Keratinocyte (primary cell): ENCODE data around the gene PRKAG2. TPM values are rescaled to one million over a fixed set of nuclear protein-coding genes. Genes with fewer than 3 reads are reported as not detected.

Source experiments
- DNase-seq: peaks from one replicate; pipeline ENCODE4 v3.0.0-alpha.2; 2011; ENCODE audit warnings: low read depth, missing footprints, low spot score
- FAIRE-seq: peaks from 2 replicates; lab custom pipeline; 2011; peaks lifted over from hg19 to GRCh38; lab: Jason Lieb, UNC
- H2AFZ ChIP-seq: 2 replicates; pipeline ENCODE4 v1.6.0; 2012; ENCODE audit warnings: low read length, control low read depth, inconsistent platforms; ENCODE audit not compliant: control insufficient read depth
- H3K27ac ChIP-seq: 2 replicates; pipeline ENCODE4 v1.5.1; 2011; ENCODE audit warnings: low read length; ENCODE audit not compliant: control insufficient read depth, insufficient read depth
- H3K27me3 ChIP-seq: 3 replicates; pipeline ENCODE4 v1.6.0; 2011; ENCODE audit warnings: low read length; ENCODE audit not compliant: control insufficient read depth, insufficient read depth; ENCODE audit errors: extremely low read depth
- H3K36me3 ChIP-seq, 2 experiments: 2 replicates in 1 of 2; 3 replicates in 1 of 2; pipeline ENCODE4 v1.5.1; 2011; ENCODE audit warnings: low read length in 2 of 2, mild to moderate bottlenecking in 1 of 2; ENCODE audit not compliant: control insufficient read depth in 2 of 2, insufficient read depth in 2 of 2; ENCODE audit errors: extremely low read depth in 1 of 2
- H3K4me1 ChIP-seq: 3 replicates; pipeline ENCODE4 v1.5.1; 2011; ENCODE audit warnings: low read length; ENCODE audit not compliant: control insufficient read depth, insufficient read depth; ENCODE audit errors: extremely low read depth
- H3K4me2 ChIP-seq: 3 replicates; pipeline ENCODE4 v1.6.0; 2011; ENCODE audit warnings: low read depth, low read length; ENCODE audit not compliant: control insufficient read depth, insufficient read depth; ENCODE audit errors: extremely low read depth
- H3K4me3 ChIP-seq, 3 experiments: fragments of 200-600 bp in 1 of 3; sonication (generic) in 1 of 3; 2 replicates in 2 of 3; 3 replicates in 1 of 3; pipeline ENCODE4 v1.5.1; 2011 to 2016; ENCODE audit warnings: low read length in 3 of 3, mild to moderate bottlenecking in 3 of 3, control low read depth in 2 of 3, inconsistent platforms in 1 of 3, low read depth in 1 of 3, mixed read lengths in 1 of 3, mixed run types in 1 of 3, moderate library complexity in 1 of 3; ENCODE audit not compliant: control insufficient read depth in 2 of 3, insufficient read depth in 2 of 3; ENCODE audit errors: extremely low read depth in 1 of 3
- H3K79me2 ChIP-seq: 2 replicates; pipeline ENCODE4 v1.6.0; 2012; ENCODE audit warnings: low read length; ENCODE audit not compliant: control insufficient read depth, insufficient read depth
- H3K9ac ChIP-seq: 3 replicates; pipeline ENCODE4 v1.6.0; 2011; ENCODE audit warnings: low read length; ENCODE audit not compliant: control insufficient read depth, insufficient read depth; ENCODE audit errors: extremely low read depth
- H3K9me1 ChIP-seq: 3 replicates; pipeline ENCODE4 v1.6.0; 2011; ENCODE audit warnings: low read length; ENCODE audit not compliant: control insufficient read depth, insufficient read depth; ENCODE audit errors: extremely low read depth
- H3K9me3 ChIP-seq: 2 replicates; pipeline ENCODE4 v1.5.1; 2012; ENCODE audit warnings: low read depth, low read length; ENCODE audit not compliant: control insufficient read depth
- H4K20me1 ChIP-seq: 3 replicates; pipeline ENCODE4 v1.6.0; 2011; ENCODE audit warnings: low read length; ENCODE audit not compliant: control insufficient read depth, insufficient read depth; ENCODE audit errors: extremely low read depth
- CTCF ChIP-seq, 3 experiments: IDR thresholded peaks in 1 of 3; conservative IDR thresholded peaks in 1 of 3; optimal IDR thresholded peaks in 1 of 3; 2 replicates in 2 of 3; 3 replicates in 1 of 3; pipeline versions ENCODE3 to v1.5.1; 2011; ENCODE audit warnings: low read length in 3 of 3, mild to moderate bottlenecking in 3 of 3, moderate library complexity in 2 of 3, control low read depth in 1 of 3, inconsistent platforms in 1 of 3; ENCODE audit not compliant: insufficient read depth in 2 of 3; ENCODE audit errors: extremely low read depth in 1 of 3
- EZH2 ChIP-seq: IDR thresholded peaks from one replicate; pipeline ENCODE4 v1.6.1; 2012; ENCODE audit warnings: inconsistent platforms, mild to moderate bottlenecking, low read length, moderate library complexity
- dilution Hi-C: fragments of 300-500 bp; cut with MboI; formaldehyde crosslinking; loops from one replicate; pipeline ENCODE4 v1.7.0; 2020; ENCODE audit warnings: low sequenced_read_pairs; ENCODE audit not compliant: extremely low pct_ligation_motif_present
- polyA plus RNA-seq, 5 experiments: library from polyadenylated mRNA; depleted of rRNA in 3 of 5; stranded (reverse) in 3 of 5; stranded (forward) in 1 of 5; unstranded in 1 of 5; fragments of >200 nt; gene quantifications; 1 replicate in 1 of 5; 2 replicates in 3 of 5; 3 replicates in 1 of 5; pipeline versions ENCODE4 v1.2.1 to v1.2.3, GENCODE V29; 2011 to 2012; ENCODE audit warnings: missing spikeins in 2 of 5, low read depth in 1 of 5, low replicate concordance in 1 of 5

PRKAG2 gene
- polyA plus RNA-seq, 1 donor (not counting 4 experiments of a cell fraction or from before 2014, with no cell fraction given), result 39.5 TPM

DNA sequence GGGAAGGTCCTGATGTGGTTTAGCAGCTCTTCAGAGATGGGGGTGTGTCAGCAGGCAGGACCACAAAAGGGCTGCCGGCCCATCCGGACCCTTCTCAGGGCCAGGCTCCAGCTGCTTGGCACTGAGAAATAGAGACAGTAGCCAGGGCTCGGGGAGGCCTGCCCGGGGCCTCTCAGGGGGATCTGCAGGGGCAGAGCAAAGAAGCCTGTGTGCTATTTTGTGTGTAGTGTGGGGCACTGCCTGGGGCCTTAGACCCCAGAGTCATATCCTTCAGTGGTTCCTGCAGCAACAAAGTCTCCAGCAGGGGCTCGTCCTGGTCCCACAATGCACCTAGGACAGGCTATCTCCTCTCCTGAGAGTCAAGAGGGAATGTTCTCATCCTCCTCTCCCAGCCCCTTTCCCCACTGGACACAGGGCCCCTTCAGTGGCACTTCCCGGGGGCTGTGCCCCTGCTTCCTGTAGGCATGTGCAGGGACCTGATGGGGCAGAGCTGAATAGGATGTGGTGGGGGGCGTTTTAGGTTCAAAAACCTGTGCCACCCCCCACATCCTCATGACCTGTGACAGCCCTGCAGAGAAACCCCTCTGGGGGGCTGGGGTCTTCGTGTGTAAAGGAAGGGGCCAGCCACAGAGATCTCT is 197.7 kb downstream of the PRKAG2 start:
- TF ChIP-seq EZH2, result no peak
- no peak for TF ChIP-seq CTCF (optimal IDR thresholded peaks at IDR 0.05 in 1 of 3, IDR thresholded peaks at IDR 0.05 in 1 of 3, conservative IDR thresholded peaks at IDR 0.05 in 1 of 3; ENCODE audit: extremely low read depth in 1 of 3, insufficient read depth in 2 of 3, low read length in 3 of 3)
- Histone ChIP-seq H3K4me1 (peaks cover 21% of the 10 kb centered on the region), H3K27ac (no peak overlapping the region)

GRCh38 chr7:151678227-151678604 is 198.7 kb downstream of the PRKAG2 start:
- no peak for DNase-seq
- Histone ChIP-seq H3K79me2 (no peaks in the 10 kb centered on the region), H4K20me1 (no peaks in the 10 kb centered on the region), H3K9ac (no peak overlapping the region), H3K9me1 (no peaks in the 10 kb centered on the region), H3K4me3 (no peak overlapping the region), H3K36me3 (no peaks in the 10 kb centered on the region), H3K9me3 (no peaks in the 10 kb centered on the region), H3K27ac (no peak overlapping the region), H2AFZ (no peak overlapping the region), H3K27me3 (no peaks in the 10 kb centered on the region), H3K4me1 (peaks cover 21% of the 10 kb centered on the region), H3K4me2 (no peak overlapping the region)
- no peak for TF ChIP-seq EZH2
- TF ChIP-seq CTCF (optimal IDR thresholded peaks at IDR 0.05 in 1 of 3, IDR thresholded peaks at IDR 0.05 in 1 of 3, conservative IDR thresholded peaks at IDR 0.05 in 1 of 3; ENCODE audit: extremely low read depth in 1 of 3, insufficient read depth in 2 of 3, low read length in 3 of 3), result no peak
- dilution Hi-C loops, result no loop called here
- FAIRE-seq, result no peak

More for the DNA sequence above, 197.7 kb downstream of the PRKAG2 start:
- Histone ChIP-seq H3K36me3 (no peaks in the 10 kb centered on the region), H3K9me3 (no peaks in the 10 kb centered on the region), H2AFZ (no peak overlapping the region), H3K4me2 (no peak overlapping the region), H3K9ac (no peak overlapping the region), H3K4me3 (no peak overlapping the region), H3K27me3 (no peaks in the 10 kb centered on the region), H4K20me1 (no peaks in the 10 kb centered on the region), H3K9me1 (no peaks in the 10 kb centered on the region), H3K79me2 (no peaks in the 10 kb centered on the region)
- dilution Hi-C loops, result no loop called here
- DNase-seq (no peak), FAIRE-seq (no peak)
